Activated naive CD8-positive, alpha-beta T cell treated with anti-CD3 and anti-CD28 coated beads for 36 hours (primary cell): ENCODE data around the gene PRRX2. TPM values are rescaled to one million over a fixed set of nuclear protein-coding genes. Genes with fewer than 3 reads are reported as not detected.

Experiments
- DNase-seq: peaks from one replicate; pipeline ENCODE4 v3.0.0; 2021
- H3K27ac Mint-ChIP-seq: one replicate; pipeline ENCODE4 v1.8.0; 2022; ENCODE audit warnings: mild to moderate bottlenecking, moderate library complexity, mixed read lengths
- H3K27me3 Mint-ChIP-seq: one replicate; pipeline ENCODE4 v1.8.0; 2022; ENCODE audit warnings: mild to moderate bottlenecking, mixed read lengths
- H3K36me3 Mint-ChIP-seq: one replicate; pipeline ENCODE4 v1.8.0; 2021; ENCODE audit warnings: mild to moderate bottlenecking, mixed read lengths
- H3K4me1 Mint-ChIP-seq: one replicate; pipeline ENCODE4 v1.8.0; 2021; ENCODE audit warnings: mixed read lengths
- H3K4me3 Mint-ChIP-seq: one replicate; pipeline ENCODE4 v1.8.0; 2022; ENCODE audit warnings: mild to moderate bottlenecking, moderate library complexity, mixed read lengths
- H3K9me3 Mint-ChIP-seq: one replicate; pipeline ENCODE4 v1.8.0; 2022; ENCODE audit warnings: mixed read lengths
- total RNA-seq, 2 experiments: library from RNA; stranded (reverse); gene quantifications; one replicate each; pipeline ENCODE4 v1.2.3, GENCODE V29; 2021

The PRRX2 gene
- total RNA-seq, 2 experiments from 2014 or later, result 0.66 to 0.76 TPM

- no peak overlapping the region for H3K27ac Mint-ChIP-seq
- H3K9me3 Mint-ChIP-seq, result no peaks in the 10 kb centered on the region
- H3K4me1 Mint-ChIP-seq, result peaks cover 15% of the 10 kb centered on the region
- no peak for DNase-seq
- H3K36me3 Mint-ChIP-seq, result no peaks in the 10 kb centered on the region
- H3K27me3 Mint-ChIP-seq, result peaks cover 16% of the 10 kb centered on the region
- no peak overlapping the region for H3K4me3 Mint-ChIP-seq
Measured at GRCh38 chr9:129714511-129715061, 49.1 kb downstream of the PRRX2 start.

GRCh38 chr9:129716091-129716490, 50.6 kb downstream of the PRRX2 start:
- Mint-ChIP-seq H3K27me3 (peaks cover 27% of the 10 kb centered on the region), H3K36me3 (no peaks in the 10 kb centered on the region), H3K4me1 (peaks cover 15% of the 10 kb centered on the region), H3K27ac (no peak overlapping the region), H3K9me3 (no peaks in the 10 kb centered on the region), H3K4me3 (no peak overlapping the region)
- DNase-seq, result no peak

- H3K27ac Mint-ChIP-seq, result no peak overlapping the region
- H3K4me1 Mint-ChIP-seq, result peaks cover 2% of the 10 kb centered on the region
- no peaks in the 10 kb centered on the region for H3K36me3 Mint-ChIP-seq
- H3K27me3 Mint-ChIP-seq, result peaks cover 25% of the 10 kb centered on the region
- no peaks in the 10 kb centered on the region for H3K9me3 Mint-ChIP-seq
- no peak for DNase-seq
- H3K4me3 Mint-ChIP-seq, result no peak overlapping the region
Measured at GRCh38 chr9:129717991-129718390, 52.5 kb downstream of the PRRX2 start.

- no peak for DNase-seq
- Mint-ChIP-seq H3K36me3 (no peaks in the 10 kb centered on the region), H3K9me3 (no peaks in the 10 kb centered on the region), H3K4me1 (no peaks in the 10 kb centered on the region), H3K4me3 (no peak overlapping the region), H3K27me3 (peaks cover 21% of the 10 kb centered on the region), H3K27ac (no peak overlapping the region)
Measured at GRCh38 chr9:129718647-129719046, 53.2 kb downstream of the PRRX2 start.

- H3K4me1 Mint-ChIP-seq, result no peaks in the 10 kb centered on the region
- DNase-seq, result no peak
- H3K9me3 Mint-ChIP-seq, result no peaks in the 10 kb centered on the region
- peaks cover 21% of the 10 kb centered on the region for H3K27me3 Mint-ChIP-seq
- H3K4me3 Mint-ChIP-seq, result no peak overlapping the region
- H3K36me3 Mint-ChIP-seq, result no peaks in the 10 kb centered on the region
- H3K27ac Mint-ChIP-seq, result no peak overlapping the region
Measured at GRCh38 chr9:129719135-129719534, 53.7 kb downstream of the PRRX2 start.

- peaks cover 17% of the 10 kb centered on the region for H3K27me3 Mint-ChIP-seq
- no peak overlapping the region for H3K27ac Mint-ChIP-seq
- no peaks in the 10 kb centered on the region for H3K9me3 Mint-ChIP-seq
- H3K4me1 Mint-ChIP-seq, result no peaks in the 10 kb centered on the region
- DNase-seq, result peak; percentile 9
- H3K4me3 Mint-ChIP-seq, result no peak overlapping the region
- no peaks in the 10 kb centered on the region for H3K36me3 Mint-ChIP-seq
Measured at GRCh38 chr9:129720181-129720864, 54.9 kb downstream of the PRRX2 start.

- H3K36me3 Mint-ChIP-seq, result no peaks in the 10 kb centered on the region
- DNase-seq, result no peak
- H3K9me3 Mint-ChIP-seq, result no peaks in the 10 kb centered on the region
- H3K4me3 Mint-ChIP-seq, result no peak overlapping the region
- no peaks in the 10 kb centered on the region for H3K4me1 Mint-ChIP-seq
- H3K27ac Mint-ChIP-seq, result no peak overlapping the region
- peaks cover 17% of the 10 kb centered on the region for H3K27me3 Mint-ChIP-seq
Measured at GRCh38 chr9:129720865-129721545, 55.6 kb downstream of the PRRX2 start.

GRCh38 chr9:129722913-129723312, 57.5 kb downstream of the PRRX2 start:
- Mint-ChIP-seq H3K4me3 (no peak overlapping the region), H3K9me3 (no peaks in the 10 kb centered on the region), H3K27ac (no peak overlapping the region), H3K36me3 (no peaks in the 10 kb centered on the region), H3K4me1 (no peaks in the 10 kb centered on the region), H3K27me3 (peaks cover 18% of the 10 kb centered on the region)
- DNase-seq, result no peak

GRCh38 chr9:129724456-129725190, 59.2 kb downstream of the PRRX2 start:
- H3K27me3 Mint-ChIP-seq, result peaks cover 17% of the 10 kb centered on the region
- H3K9me3 Mint-ChIP-seq, result no peaks in the 10 kb centered on the region
- no peaks in the 10 kb centered on the region for H3K36me3 Mint-ChIP-seq
- H3K4me3 Mint-ChIP-seq, result no peak overlapping the region
- H3K27ac Mint-ChIP-seq, result peak overlapping the region; percentile 4
- no peak for DNase-seq
- H3K4me1 Mint-ChIP-seq, result no peaks in the 10 kb centered on the region

- Mint-ChIP-seq H3K27ac (no peak overlapping the region), H3K4me1 (no peaks in the 10 kb centered on the region), H3K9me3 (no peaks in the 10 kb centered on the region), H3K4me3 (no peak overlapping the region), H3K27me3 (peaks cover 7% of the 10 kb centered on the region), H3K36me3 (no peaks in the 10 kb centered on the region)
- DNase-seq, result no peak
Measured at GRCh38 chr9:129725795-129726251, 60.4 kb downstream of the PRRX2 start.

GRCh38 chr9:129726322-129727160, 61.1 kb downstream of the PRRX2 start:
- peak; percentile 64 for DNase-seq
- Mint-ChIP-seq H3K4me3 (peak overlapping the region; percentile 42), H3K4me1 (no peaks in the 10 kb centered on the region), H3K27me3 (peaks cover 12% of the 10 kb centered on the region), H3K9me3 (no peaks in the 10 kb centered on the region), H3K36me3 (no peaks in the 10 kb centered on the region), H3K27ac (no peak overlapping the region)

- DNase-seq, result no peak
- H3K4me3 Mint-ChIP-seq, result no peak overlapping the region
- H3K27me3 Mint-ChIP-seq, result peaks cover 13% of the 10 kb centered on the region
- H3K36me3 Mint-ChIP-seq, result no peaks in the 10 kb centered on the region
- no peaks in the 10 kb centered on the region for H3K4me1 Mint-ChIP-seq
- H3K9me3 Mint-ChIP-seq, result no peaks in the 10 kb centered on the region
- no peak overlapping the region for H3K27ac Mint-ChIP-seq
Measured at GRCh38 chr9:129728744-129729143, 63.3 kb downstream of the PRRX2 start.

GRCh38 chr9:129731477-129732085, 66.1 kb downstream of the PRRX2 start:
- no peak overlapping the region for H3K4me3 Mint-ChIP-seq
- no peaks in the 10 kb centered on the region for H3K9me3 Mint-ChIP-seq
- no peaks in the 10 kb centered on the region for H3K4me1 Mint-ChIP-seq
- no peak overlapping the region for H3K27ac Mint-ChIP-seq
- no peak for DNase-seq
- H3K36me3 Mint-ChIP-seq, result no peaks in the 10 kb centered on the region
- peaks cover 12% of the 10 kb centered on the region for H3K27me3 Mint-ChIP-seq

- H3K36me3 Mint-ChIP-seq, result no peaks in the 10 kb centered on the region
- no peaks in the 10 kb centered on the region for H3K9me3 Mint-ChIP-seq
- H3K4me3 Mint-ChIP-seq, result no peak overlapping the region
- no peaks in the 10 kb centered on the region for H3K4me1 Mint-ChIP-seq
- H3K27ac Mint-ChIP-seq, result no peak overlapping the region
- peaks cover 11% of the 10 kb centered on the region for H3K27me3 Mint-ChIP-seq
- no peak for DNase-seq
Measured at GRCh38 chr9:129732100-129732499, 66.7 kb downstream of the PRRX2 start.
